Esophagus squamous epithelium (tissue), 5 donors: Measurements from ENCODE around the gene BCAT1. TPM values are rescaled to one million over a fixed set of nuclear protein-coding genes. Genes with fewer than 3 reads are reported as not detected.
A peak's percentile ranks its signal among the peaks of the same experiment; 100 is the strongest.

Experiments
- DNase-seq: peaks from one replicate; lab custom pipeline; 2025; lab: John Stamatoyannopoulos, UW
- H3K27ac ChIP-seq, 4 donors: fragments of 200-600 bp; sonication (generic); one replicate each; pipeline ENCODE4 v1.5.1; 2016 to 2019; ENCODE audit warnings: mild to moderate bottlenecking in 1 of 4
- H3K27me3 ChIP-seq, 4 donors: fragments of 200-600 bp; sonication (generic); 1 replicate in 3 of 4; 2 replicates in 1 of 4; pipeline versions ENCODE4 v1.5.1 to v1.6.0; 2017 to 2021; ENCODE audit warnings: antibody characterized with exemption in 1 of 4
- H3K36me3 ChIP-seq, 3 donors: fragments of 200-600 bp; sonication (generic); one replicate each; pipeline ENCODE4 v1.5.1; 2016 to 2019
- H3K4me1 ChIP-seq, 3 donors: fragments of 200-600 bp; sonication (generic); one replicate each; pipeline ENCODE4 v1.5.1; 2017 to 2019
- H3K4me3 ChIP-seq, 4 donors: fragments of 200-600 bp; sonication (generic); 1 replicate in 3 of 4; 2 replicates in 1 of 4; pipeline ENCODE4 v1.5.1; 2016 to 2019; ENCODE audit warnings: mild to moderate bottlenecking in 2 of 4, moderate library complexity in 1 of 4
- H3K9me3 ChIP-seq, 3 donors: fragments of 200-600 bp; sonication (generic); one replicate each; pipeline ENCODE4 v1.5.1; 2016 to 2019
- CTCF ChIP-seq, 6 experiments: fragments of 450-650 bp in 4 of 6; fragments of 200-600 bp in 2 of 6; sonication (generic) in 2 of 6; IDR thresholded peaks; one replicate each; pipeline ENCODE4 v1.5.1; 2016 to 2019; ENCODE audit warnings: antibody characterized with exemption in 6 of 6, mild to moderate bottlenecking in 4 of 6, moderate library complexity in 4 of 6
- POLR2A ChIP-seq, 4 donors: fragments of 450-650 bp; IDR thresholded peaks; one replicate each; pipeline ENCODE4 v1.6.1; 2017; ENCODE audit warnings: antibody characterized with exemption in 4 of 4, mild to moderate bottlenecking in 4 of 4, moderate library complexity in 3 of 4
- WGBS, 2 donors: methylation state at CpG; one replicate each; pipeline ENCODE4 v1.1.5; 2018; 5-methylcytosine and 5-hydroxymethylcytosine counted together
- intact Hi-C: fragments of 100-400 bp; cut with DNase I; formaldehyde crosslinking; loops from one replicate; pipeline ENCODE4 v1.15.0; 2022
- total RNA-seq, 4 donors: library from RNA; depleted of rRNA; stranded (reverse); fragments of >200 nt; gene quantifications; one replicate each; pipeline ENCODE4 v1.1.0, GENCODE V29; 2016
- donor health status: DM: yes; HTN: yes; CAD: no.

BCAT1 gene
- total RNA-seq, 4 donors from 2014 or later: 0.87 to 28.3 (median 9.6) TPM

GRCh38 chr12:24798335-24798734, 150.6 kb downstream of the BCAT1 start:
- H3K27ac ChIP-seq: no peak overlapping the region
- intact Hi-C loops: no loop called here
- no peak for DNase-seq
- no peaks in the 10 kb centered on the region for H3K36me3 ChIP-seq
- H3K4me3 ChIP-seq: no peak overlapping the region
- H3K4me1 ChIP-seq: no peaks in the 10 kb centered on the region
- TF ChIP-seq CTCF (IDR thresholded peaks at IDR 0.05) (no peak), POLR2A (IDR thresholded peaks at IDR 0.05) (no peak)
- H3K27me3 ChIP-seq: no peaks in the 10 kb centered on the region
- peaks cover 0 to 6% (median 0%) of the 10 kb centered on the region in 3 donors for H3K9me3 ChIP-seq

- TF ChIP-seq CTCF (IDR thresholded peaks at IDR 0.05) (no peak), POLR2A (IDR thresholded peaks at IDR 0.05) (no peak)
- H3K27ac ChIP-seq: no peak overlapping the region
- H3K4me3 ChIP-seq: no peak overlapping the region
- H3K27me3 ChIP-seq: no peaks in the 10 kb centered on the region
- H3K36me3 ChIP-seq: no peaks in the 10 kb centered on the region
- intact Hi-C loops: no loop called here
- WGBS, 2 donors: 86 to 92% methylated on average over 2 of the region's 2 CpGs
- DNase-seq: no peak
- peaks cover 0 to 1% (median 0%) of the 10 kb centered on the region in 3 donors for H3K9me3 ChIP-seq
- no peaks in the 10 kb centered on the region for H3K4me1 ChIP-seq
These were observed 151.0 kb downstream of the BCAT1 start for GRCh38 chr12:24797901-24798300.

- no peaks in the 10 kb centered on the region for H3K36me3 ChIP-seq
- no peak for DNase-seq
- no peak overlapping the region for H3K27ac ChIP-seq
- no peak for TF ChIP-seq CTCF (IDR thresholded peaks at IDR 0.05)
- H3K9me3 ChIP-seq: no peaks in the 10 kb centered on the region
- no peaks in the 10 kb centered on the region for H3K4me1 ChIP-seq
- no peak overlapping the region for H3K4me3 ChIP-seq
- intact Hi-C loops: no loop called here
- WGBS, 2 donors: 61 to 62% methylated on average over 5 of the region's 5 CpGs
- no peaks in the 10 kb centered on the region for H3K27me3 ChIP-seq
These were observed 152.0 kb downstream of the BCAT1 start for GRCh38 chr12:24796876-24797275.

GRCh38 chr12:24795699-24796347, 153.1 kb downstream of the BCAT1 start:
- H3K4me1 ChIP-seq: no peaks in the 10 kb centered on the region
- no peaks in the 10 kb centered on the region for H3K27me3 ChIP-seq
- H3K27ac ChIP-seq: no peak overlapping the region
- intact Hi-C loops: no loop called here
- H3K9me3 ChIP-seq: no peaks in the 10 kb centered on the region
- H3K36me3 ChIP-seq: no peaks in the 10 kb centered on the region
- peak overlapping the region in 3 of 4 donors; percentile 25 to 57 (median 33) for H3K4me3 ChIP-seq
- TF ChIP-seq POLR2A (IDR thresholded peaks at IDR 0.05): no peak
- TF ChIP-seq CTCF (IDR thresholded peaks at IDR 0.05): no peak
- DNase-seq: no peak
- 16 to 29% methylated on average over 4 of the region's 4 CpGs for WGBS, 2 donors

- intact Hi-C loops: no loop called here
- H3K36me3 ChIP-seq: no peaks in the 10 kb centered on the region
- WGBS, 2 donors: 71 to 83% methylated on average over 2 of the region's 2 CpGs
- TF ChIP-seq CTCF (IDR thresholded peaks at IDR 0.05): no peak
- TF ChIP-seq POLR2A (IDR thresholded peaks at IDR 0.05): no peak
- H3K4me3 ChIP-seq: no peak overlapping the region
- no peaks in the 10 kb centered on the region for H3K9me3 ChIP-seq
- H3K27me3 ChIP-seq: no peaks in the 10 kb centered on the region
- no peaks in the 10 kb centered on the region for H3K4me1 ChIP-seq
- no peak overlapping the region for H3K27ac ChIP-seq
- no peak for DNase-seq
These were observed 157.3 kb downstream of the BCAT1 start for GRCh38 chr12:24791622-24792021.
